NCI-H446 treated with DMSO at 0.1 percent for 48 hours (cell line): Measurements from ENCODE around the gene SUCLG1.
"Not testable (repeated sequence)": the region's sequence is repeated elsewhere in the genome, so short reads cannot be mapped to it uniquely, and the experiment has no call there.

Experiments
- DNase-seq: peaks from one replicate; lab custom pipeline; 2025; lab: John Stamatoyannopoulos, UW

Gene SUCLG1

GRCh38 chr2:84421197-84421596 is 37.9 kb downstream of the SUCLG1 start:
- DNase-seq = no peak

GRCh38 chr2:84417453-84418145 is 41.5 kb downstream of the SUCLG1 start:
- DNase-seq = no peak

- DNase-seq = no peak
These were observed 49.5 kb downstream of the SUCLG1 start for GRCh38 chr2:84409531-84409930.

- DNase-seq = not testable (repeated sequence)
These were observed 57.0 kb downstream of the SUCLG1 start for GRCh38 chr2:84402111-84402510.

GRCh38 chr2:84399839-84400238 is 59.2 kb downstream of the SUCLG1 start:
- DNase-seq = not testable (repeated sequence)

GRCh38 chr2:84395820-84396219 is 63.3 kb downstream of the SUCLG1 start:
- no peak for DNase-seq

- DNase-seq = no peak
These were observed 64.5 kb downstream of the SUCLG1 start for GRCh38 chr2:84394628-84395027.

GRCh38 chr2:84393829-84394228 is 65.3 kb downstream of the SUCLG1 start:
- no peak for DNase-seq

- DNase-seq = no peak
These were observed 69.3 kb downstream of the SUCLG1 start for GRCh38 chr2:84389794-84390193.

GRCh38 chr2:84388921-84389490 is 70.1 kb downstream of the SUCLG1 start:
- DNase-seq = no peak

- DNase-seq = no peak
These were observed 70.9 kb downstream of the SUCLG1 start for GRCh38 chr2:84388133-84388532.

GRCh38 chr2:84386336-84387040 is 72.6 kb downstream of the SUCLG1 start:
- no peak for DNase-seq

- no peak for DNase-seq
These were observed 75.8 kb downstream of the SUCLG1 start for GRCh38 chr2:84383271-84383670.

GRCh38 chr2:84380875-84381274 is 78.2 kb downstream of the SUCLG1 start:
- DNase-seq = no peak

GRCh38 chr2:84378960-84379359 is 80.1 kb downstream of the SUCLG1 start:
- no peak for DNase-seq

- no peak for DNase-seq
These were observed 84.1 kb downstream of the SUCLG1 start for GRCh38 chr2:84375020-84375419.

- no peak for DNase-seq
These were observed 85.2 kb downstream of the SUCLG1 start for GRCh38 chr2:84373866-84374265.
